IMR-90 (cell line): Measurements from ENCODE around the gene GPC2. TPM values are rescaled to one million over a fixed set of nuclear protein-coding genes. Genes with fewer than 3 reads are reported as not detected.
"Not testable (repeated sequence)": the region's sequence is repeated elsewhere in the genome, so short reads cannot be mapped to it uniquely, and the experiment has no call there.

Experiments used
- ATAC-seq: fragments of 200-7000 bp; cut with Tn5 transposase; 2 replicates; pipeline ENCODE4 v1.9.1; 2020; ENCODE audit warnings: low read depth, mild to moderate bottlenecking, moderate library complexity
- BruUV-seq: library from RNA; stranded (reverse); fragments of 400-500 nt; replicated peaks from 2 replicates; lab custom pipeline; 2021; lab: Mats Ljungman, UMichigan
- CTCF ChIA-PET: fragments of 300-600 bp; formaldehyde crosslinking; extraction: SDS; loops from one replicate; lab custom pipeline; 2021; ENCODE audit warnings: antibody characterized with exemption; lab: Yijun Ruan, JAX
- POLR2A ChIA-PET: fragments of 300-600 bp; sonication (Branson Sonifier 250); formaldehyde crosslinking; loops from one replicate; lab custom pipeline; 2022; ENCODE audit warnings: antibody characterized with exemption; ENCODE audit not compliant: unreplicated experiment; lab: Charles Lee
- DNase-seq: peaks from one replicate; pipeline ENCODE4 v3.0.0; 2013
- H2AFZ ChIP-seq: replicated peaks from 2 replicates; pipeline ENCODE3; 2013; ENCODE audit warnings: low read length, mild to moderate bottlenecking; ENCODE audit not compliant: poor library complexity
- H2AK5ac ChIP-seq: 2 replicates; pipeline ENCODE4 v1.6.1; 2013; ENCODE audit warnings: low read depth, low read length, inconsistent platforms
- H2AK9ac ChIP-seq: replicated peaks from 2 replicates; pipeline ENCODE3; 2013; ENCODE audit warnings: mild to moderate bottlenecking, low read depth, low read length, moderate library complexity; ENCODE audit not compliant: poor library complexity
- H2BK120ac ChIP-seq: 2 replicates; pipeline ENCODE4 v1.6.1; 2013; ENCODE audit warnings: low read depth, low read length, inconsistent platforms
- H2BK15ac ChIP-seq: 3 replicates; pipeline ENCODE4 v1.6.1; 2013; ENCODE audit warnings: low read depth, low read length, inconsistent platforms
- H2BK20ac ChIP-seq: 2 replicates; pipeline ENCODE4 v1.6.1; 2013; ENCODE audit warnings: low read depth, mild to moderate bottlenecking, inconsistent platforms, low read length, moderate library complexity
- H2BK5ac ChIP-seq: 2 replicates; pipeline ENCODE4 v1.6.1; 2013; ENCODE audit warnings: mild to moderate bottlenecking, low read depth, low read length, inconsistent platforms; ENCODE audit not compliant: poor library complexity, severe bottlenecking
- H3K14ac ChIP-seq: replicated peaks from 2 replicates; pipeline ENCODE4 v1.6.1; 2013; ENCODE audit warnings: low read depth, low read length, inconsistent platforms
- H3K18ac ChIP-seq: 2 replicates; pipeline ENCODE4 v1.6.1; 2013; ENCODE audit warnings: low read depth, low read length, control low read depth
- H3K23ac ChIP-seq: 2 replicates; pipeline ENCODE4 v1.6.1; 2013; ENCODE audit warnings: low read depth, low read length, inconsistent platforms
- H3K27ac ChIP-seq: 2 replicates; pipeline ENCODE4 v1.5.1; 2013; ENCODE audit warnings: mild to moderate bottlenecking, control low read depth, low read length; ENCODE audit not compliant: insufficient read depth
- H3K27me3 ChIP-seq: 2 replicates; pipeline ENCODE4 v1.6.1; 2013; ENCODE audit warnings: low read length; ENCODE audit not compliant: control insufficient read depth, insufficient read depth
- H3K36me3 ChIP-seq: 2 replicates; pipeline ENCODE4 v1.6.1; 2013; ENCODE audit warnings: low read length, mixed read lengths; ENCODE audit not compliant: control insufficient read depth, insufficient read depth
- H3K4ac ChIP-seq: 2 replicates; pipeline ENCODE4 v1.6.1; 2013; ENCODE audit warnings: low read depth, low read length, inconsistent platforms
- H3K4me1 ChIP-seq: 2 replicates; pipeline ENCODE4 v1.6.1; 2013; ENCODE audit warnings: low read length, mixed read lengths; ENCODE audit not compliant: control insufficient read depth, insufficient read depth
- H3K4me2 ChIP-seq: 2 replicates; pipeline ENCODE4 v1.6.1; 2013; ENCODE audit warnings: low read depth, mild to moderate bottlenecking, control low read depth, low read length, moderate library complexity
- H3K4me3 ChIP-seq: 2 replicates; pipeline ENCODE4 v1.5.1; 2013; ENCODE audit warnings: low read depth, mild to moderate bottlenecking, control low read depth, low read length, moderate library complexity; ENCODE audit not compliant: insufficient read depth
- H3K56ac ChIP-seq: 2 replicates; pipeline ENCODE4 v1.6.1; 2013; ENCODE audit warnings: low read length, inconsistent platforms; ENCODE audit not compliant: insufficient read depth; ENCODE audit errors: extremely low read depth
- H3K79me1 ChIP-seq, 2 experiments: 2 replicates each; pipeline ENCODE4 v1.6.1; 2013; ENCODE audit warnings: low read length in 2 of 2, inconsistent platforms in 1 of 2, low read depth in 1 of 2
- H3K9ac ChIP-seq: 2 replicates; pipeline ENCODE4 v1.6.1; 2013; ENCODE audit warnings: low read depth, low read length, control low read depth
- H3K9me1 ChIP-seq: 2 replicates; pipeline ENCODE4 v1.6.1; 2013; ENCODE audit warnings: low read length, inconsistent platforms; ENCODE audit not compliant: insufficient read depth
- H3K9me3 ChIP-seq: 2 replicates; pipeline ENCODE4 v1.6.1; 2013; ENCODE audit warnings: low read length; ENCODE audit not compliant: control insufficient read depth, insufficient read depth
- H4K20me1 ChIP-seq: 2 replicates; pipeline ENCODE4 v1.6.1; 2013; ENCODE audit warnings: low read length, inconsistent platforms; ENCODE audit not compliant: insufficient read depth
- H4K5ac ChIP-seq: 2 replicates; pipeline ENCODE4 v1.6.1; 2013; ENCODE audit warnings: mild to moderate bottlenecking, low read depth, low read length, control low read depth
- H4K8ac ChIP-seq, 2 experiments: 2 replicates each; pipeline ENCODE4 v1.6.1; 2013; ENCODE audit warnings: low read depth in 2 of 2, low read length in 2 of 2, control low read depth in 1 of 2, inconsistent platforms in 1 of 2
- H4K91ac ChIP-seq: 2 replicates; pipeline ENCODE4 v1.6.1; 2013; ENCODE audit warnings: low read depth, low read length, inconsistent platforms; ENCODE audit not compliant: insufficient read depth
- WGBS, 2 experiments: methylation state at CpG; one replicate each; pipeline versions ENCODE4 v1.1.5 to v1.1.7; 2013; ENCODE audit warnings: missing lambda C conversion rate in 2 of 2; ENCODE audit not compliant: insufficient read length in 1 of 2; ENCODE audit errors: extremely low coverage in 2 of 2; 5-methylcytosine and 5-hydroxymethylcytosine counted together
- dilution Hi-C: fragments of 300-500 bp; cut with HindIII; formaldehyde crosslinking; loops from one replicate; pipeline ENCODE4 v1.14.3; 2018; ENCODE audit warnings: low sequenced_read_pairs; ENCODE audit not compliant: unreplicated experiment
- in situ Hi-C: fragments of 300-500 bp; cut with MboI; formaldehyde crosslinking; loops from 3 replicates; pipeline ENCODE4 v1.14.3; 2019; ENCODE audit warnings: low sequenced_read_pairs, inconsistent platforms, mixed read lengths
- intact Hi-C: fragments of 100-400 bp; cut with micrococcal nuclease; formaldehyde crosslinking; loops from 2 replicates; pipeline ENCODE4 v1.10.0; 2022
- polyA plus RNA-seq, 3 experiments: library from polyadenylated mRNA; depleted of rRNA; stranded (reverse); fragments of >200 nt; gene quantifications; 2 replicates each; pipeline ENCODE4 v1.2.3, GENCODE V29; 2012; ENCODE audit warnings: low replicate concordance in 1 of 3
- total RNA-seq: library from RNA; depleted of rRNA; stranded (reverse); fragments of >200 nt; gene quantifications from 2 replicates; pipeline ENCODE4 v1.2.3, GENCODE V29; 2012

The GPC2 gene
- total and polyA plus RNA-seq, 2 of the 4 experiments (the other 2 are of a cell fraction): 1.8 to 6.0 TPM

DNA sequence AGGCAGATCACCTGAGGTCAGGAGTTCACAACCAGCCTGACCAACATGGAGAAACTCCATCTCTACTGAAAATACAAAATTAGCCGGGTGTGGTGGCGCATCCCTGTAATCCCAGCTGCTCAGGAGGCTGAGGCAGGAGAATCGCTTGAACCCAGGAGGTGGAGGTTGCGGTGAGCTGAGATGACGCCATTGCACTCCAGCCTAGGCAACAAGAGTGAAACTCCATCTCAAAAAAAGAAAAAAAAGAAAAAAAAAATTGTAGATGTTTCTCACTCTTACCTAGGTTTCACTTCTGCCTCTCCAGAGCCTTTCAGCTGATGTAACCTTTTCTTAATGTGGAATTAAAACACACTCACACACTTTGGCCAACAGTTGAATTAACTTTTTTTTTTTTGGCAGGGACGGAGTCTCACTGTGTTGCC, 18.7 kb upstream of the GPC2 start:
- H3K9ac ChIP-seq, H3K9me3 ChIP-seq, H3K4me3 ChIP-seq, H2AK5ac ChIP-seq, ATAC-seq, H3K56ac ChIP-seq, H2BK120ac ChIP-seq, H3K9me1 ChIP-seq, H3K4me2 ChIP-seq, H2BK5ac ChIP-seq, H3K79me1 ChIP-seq, DNase-seq, BruUV-seq, H3K27ac ChIP-seq, H3K18ac ChIP-seq, H2BK15ac ChIP-seq, CTCF ChIA-PET, H3K14ac ChIP-seq, H3K36me3 ChIP-seq, H3K4ac ChIP-seq, H4K8ac ChIP-seq, intact Hi-C loops, POLR2A ChIA-PET, H2AFZ ChIP-seq, in situ Hi-C loops, dilution Hi-C loops, H2AK9ac ChIP-seq, H4K5ac ChIP-seq, H3K23ac ChIP-seq, H2BK20ac ChIP-seq, H3K4me1 ChIP-seq, H4K91ac ChIP-seq, H4K20me1 ChIP-seq: not testable (repeated sequence)
- H3K27me3 ChIP-seq: peaks cover 13% of the 10 kb centered on the region
- 88% methylated on average over 1 of the region's 6 CpGs; no CpG with 5 or more reads in 1 of the 2 experiments for WGBS, 2 experiments
